ENCODE measurements around the gene XXYLT1.

The XXYLT1 gene

GRCh38 chr3:195246581-195246995, 24.4 kb downstream of the XXYLT1 start:
- POLR2A ChIA-PET: no interaction called here
- TF ChIP-seq ARNT (IDR thresholded peaks at IDR 0.05) (no peak), L3MBTL2 (conservative IDR thresholded peaks at IDR 0.05) (no peak), BHLHE40 (IDR thresholded peaks at IDR 0.05; ENCODE audit: borderline replicate concordance) (no peak), HDGF (IDR thresholded peaks at IDR 0.05; ENCODE audit: borderline replicate concordance) (no peak), CTBP1 (IDR thresholded peaks at IDR 0.05; ENCODE audit: borderline replicate concordance) (no peak), FOXM1 (IDR thresholded peaks at IDR 0.05; ENCODE audit: borderline replicate concordance) (no peak), SP1 (IDR thresholded peaks at IDR 0.05) (no peak), TARDBP (IDR thresholded peaks at IDR 0.05) (no peak), PKNOX1 (IDR thresholded peaks at IDR 0.05) (no peak), FOXK2 (IDR thresholded peaks at IDR 0.05) (no peak), LEF1 (IDR thresholded peaks at IDR 0.05; ENCODE audit: borderline replicate concordance) (no peak), ZNF384 (IDR thresholded peaks at IDR 0.05) (no peak), NFRKB (IDR thresholded peaks at IDR 0.05) (no peak), SUZ12 (IDR thresholded peaks at IDR 0.05) (no peak), FOXA1 (IDR thresholded peaks at IDR 0.05) (no peak)
- no peak for DNase-seq (ENCODE audit: extremely low spot score)
- CTCF ChIA-PET: no interaction called here

- no peak for DNase-seq (ENCODE audit: extremely low spot score)
- CTCF ChIA-PET: no interaction called here
- TF ChIP-seq LEF1 (IDR thresholded peaks at IDR 0.05; ENCODE audit: borderline replicate concordance) (no peak), TARDBP (IDR thresholded peaks at IDR 0.05) (no peak), FOXK2 (IDR thresholded peaks at IDR 0.05) (no peak), FOXM1 (IDR thresholded peaks at IDR 0.05; ENCODE audit: borderline replicate concordance) (no peak), CTBP1 (IDR thresholded peaks at IDR 0.05; ENCODE audit: borderline replicate concordance) (no peak), NFRKB (IDR thresholded peaks at IDR 0.05) (no peak), SUZ12 (IDR thresholded peaks at IDR 0.05) (no peak), PKNOX1 (IDR thresholded peaks at IDR 0.05) (no peak), HDGF (IDR thresholded peaks at IDR 0.05; ENCODE audit: borderline replicate concordance) (no peak), ARNT (IDR thresholded peaks at IDR 0.05) (no peak), BHLHE40 (IDR thresholded peaks at IDR 0.05; ENCODE audit: borderline replicate concordance) (no peak), SP1 (IDR thresholded peaks at IDR 0.05) (no peak), L3MBTL2 (conservative IDR thresholded peaks at IDR 0.05) (no peak), ELF4 (IDR thresholded peaks at IDR 0.05) (no peak), ZNF384 (IDR thresholded peaks at IDR 0.05) (no peak), FOXA1 (IDR thresholded peaks at IDR 0.05) (no peak)
- POLR2A ChIA-PET: no interaction called here
Observed at GRCh38 chr3:195245531-195245951, 25.4 kb downstream of the XXYLT1 start.

- DNase-seq (ENCODE audit: extremely low spot score): no peak
- CTCF ChIA-PET: no interaction called here
- POLR2A ChIA-PET: no interaction called here
- TF ChIP-seq ZNF384 (IDR thresholded peaks at IDR 0.05) (no peak), FOXK2 (IDR thresholded peaks at IDR 0.05) (no peak), FOXA1 (IDR thresholded peaks at IDR 0.05) (no peak), ELF4 (IDR thresholded peaks at IDR 0.05) (no peak), HDGF (IDR thresholded peaks at IDR 0.05; ENCODE audit: borderline replicate concordance) (no peak), BHLHE40 (IDR thresholded peaks at IDR 0.05; ENCODE audit: borderline replicate concordance) (no peak), CTBP1 (IDR thresholded peaks at IDR 0.05; ENCODE audit: borderline replicate concordance) (no peak)
Observed at GRCh38 chr3:195241592-195242355, 29.2 kb downstream of the XXYLT1 start.

- CTCF ChIA-PET: no interaction called here
Observed at GRCh38 chr3:195240939-195241338, 30.0 kb downstream of the XXYLT1 start.

GRCh38 chr3:195240171-195240701, 30.7 kb downstream of the XXYLT1 start:
- TF ChIP-seq L3MBTL2 (conservative IDR thresholded peaks at IDR 0.05) (no peak), FOXA1 (IDR thresholded peaks at IDR 0.05) (no peak), ARNT (IDR thresholded peaks at IDR 0.05) (no peak), FOXK2 (IDR thresholded peaks at IDR 0.05) (no peak), BHLHE40 (IDR thresholded peaks at IDR 0.05; ENCODE audit: borderline replicate concordance) (no peak), FOXM1 (IDR thresholded peaks at IDR 0.05; ENCODE audit: borderline replicate concordance) (no peak), ZNF384 (IDR thresholded peaks at IDR 0.05) (no peak), ELF4 (IDR thresholded peaks at IDR 0.05) (no peak), SP1 (IDR thresholded peaks at IDR 0.05) (no peak), SUZ12 (IDR thresholded peaks at IDR 0.05) (no peak), HDGF (IDR thresholded peaks at IDR 0.05; ENCODE audit: borderline replicate concordance) (no peak), PKNOX1 (IDR thresholded peaks at IDR 0.05) (no peak), LEF1 (IDR thresholded peaks at IDR 0.05; ENCODE audit: borderline replicate concordance) (no peak), CTBP1 (IDR thresholded peaks at IDR 0.05; ENCODE audit: borderline replicate concordance) (no peak), TARDBP (IDR thresholded peaks at IDR 0.05) (no peak), NFRKB (IDR thresholded peaks at IDR 0.05) (no peak)
- CTCF ChIA-PET: no interaction called here
- POLR2A ChIA-PET: no interaction called here
- no peak for DNase-seq (ENCODE audit: extremely low spot score)

More at GRCh38 chr3:195240939-195241338, 30.0 kb downstream of the XXYLT1 start:
- POLR2A ChIA-PET: no interaction called here
- TF ChIP-seq PKNOX1 (IDR thresholded peaks at IDR 0.05) (no peak), ELF4 (IDR thresholded peaks at IDR 0.05) (no peak), FOXA1 (IDR thresholded peaks at IDR 0.05) (no peak), ARNT (IDR thresholded peaks at IDR 0.05) (no peak), SP1 (IDR thresholded peaks at IDR 0.05) (no peak), ZNF384 (IDR thresholded peaks at IDR 0.05) (no peak), TARDBP (IDR thresholded peaks at IDR 0.05) (no peak), BHLHE40 (IDR thresholded peaks at IDR 0.05; ENCODE audit: borderline replicate concordance) (no peak), NFRKB (IDR thresholded peaks at IDR 0.05) (no peak), SUZ12 (IDR thresholded peaks at IDR 0.05) (no peak), L3MBTL2 (conservative IDR thresholded peaks at IDR 0.05) (no peak), FOXM1 (IDR thresholded peaks at IDR 0.05; ENCODE audit: borderline replicate concordance) (no peak), FOXK2 (IDR thresholded peaks at IDR 0.05) (no peak), CTBP1 (IDR thresholded peaks at IDR 0.05; ENCODE audit: borderline replicate concordance) (no peak), HDGF (IDR thresholded peaks at IDR 0.05; ENCODE audit: borderline replicate concordance) (no peak), LEF1 (IDR thresholded peaks at IDR 0.05; ENCODE audit: borderline replicate concordance) (no peak)
- DNase-seq (ENCODE audit: extremely low spot score): no peak

Data from HEK293T (cell line).